ENCODE results near the gene ABCB6. TPM values are rescaled to one million over a fixed set of nuclear protein-coding genes. Genes with fewer than 3 reads are reported as not detected.

Gene ABCB6
- total RNA-seq = 22.3 and 25.8 TPM in 2 replicates

GRCh38 chr2:219218732-219219701, at the start of gene ABCB6:
ABCB6 (minus strand) TSS chr2:219218958; CDS start chr2:219218673, 285 bp downstream.

GRCh38 chr2:219253753-219254589, 35.2 kb upstream of the ABCB6 start, which contains the start of gene TUBA4A:
TUBA4A (minus strand) TSS chr2:219253918; CDS start chr2:219253858, 60 bp downstream.

GRCh38 chr2:219252900-219253752, 34.4 kb upstream of the ABCB6 start, which contains the start of gene TUBA4B:
TUBA4B (plus strand) TSS chr2:219253243; CDS start chr2:219253408, 165 bp downstream.

DNA sequence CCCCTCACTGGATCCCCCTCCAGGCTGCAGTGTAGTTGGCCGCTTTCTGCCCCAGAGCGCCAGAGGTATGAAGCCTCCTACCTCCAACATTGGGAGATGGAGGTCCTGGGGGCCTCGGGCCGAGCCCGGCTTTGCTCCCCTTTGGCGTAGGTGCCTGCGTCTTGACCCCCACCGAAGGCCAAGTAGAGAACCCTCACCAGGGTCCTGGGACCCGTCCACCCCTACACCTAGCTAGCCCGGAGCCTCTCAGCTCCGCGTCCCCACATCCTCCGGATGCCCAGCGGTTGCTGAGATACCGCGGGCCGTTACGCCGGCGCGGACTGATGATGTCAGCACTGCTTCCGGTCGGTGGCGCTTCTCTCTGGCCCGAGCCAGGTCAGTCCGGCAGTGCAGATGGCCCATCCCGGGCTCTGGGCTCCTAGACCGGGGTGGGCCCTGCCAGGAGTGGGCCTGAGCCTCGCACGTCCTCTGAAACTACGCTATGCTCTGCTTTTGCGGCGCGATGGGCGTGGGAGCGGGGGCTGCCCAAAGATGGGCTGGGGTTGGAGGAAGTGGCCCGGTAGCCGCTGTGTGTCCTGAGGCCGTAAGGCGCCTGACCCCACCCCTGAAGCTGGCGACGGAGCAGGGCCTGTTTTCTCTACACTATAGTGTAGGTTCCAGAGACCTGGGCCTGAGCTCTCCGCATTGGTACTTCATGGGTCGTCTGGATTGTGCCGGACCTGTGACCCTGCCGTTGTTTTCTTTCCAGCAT, 26.6 kb upstream of the ABCB6 start, which contains the start of the genes GLB1L and STK16:
TSS of gene GLB1L (minus strand) at position 297 of the 751 bp plus-strand sequence. CDS start 1,871 bp downstream, outside the sequence.
TSS of gene STK16 (plus strand) at position 332 of the 751 bp plus-strand sequence. CDS start 521 bp downstream, outside the sequence.

DNA sequence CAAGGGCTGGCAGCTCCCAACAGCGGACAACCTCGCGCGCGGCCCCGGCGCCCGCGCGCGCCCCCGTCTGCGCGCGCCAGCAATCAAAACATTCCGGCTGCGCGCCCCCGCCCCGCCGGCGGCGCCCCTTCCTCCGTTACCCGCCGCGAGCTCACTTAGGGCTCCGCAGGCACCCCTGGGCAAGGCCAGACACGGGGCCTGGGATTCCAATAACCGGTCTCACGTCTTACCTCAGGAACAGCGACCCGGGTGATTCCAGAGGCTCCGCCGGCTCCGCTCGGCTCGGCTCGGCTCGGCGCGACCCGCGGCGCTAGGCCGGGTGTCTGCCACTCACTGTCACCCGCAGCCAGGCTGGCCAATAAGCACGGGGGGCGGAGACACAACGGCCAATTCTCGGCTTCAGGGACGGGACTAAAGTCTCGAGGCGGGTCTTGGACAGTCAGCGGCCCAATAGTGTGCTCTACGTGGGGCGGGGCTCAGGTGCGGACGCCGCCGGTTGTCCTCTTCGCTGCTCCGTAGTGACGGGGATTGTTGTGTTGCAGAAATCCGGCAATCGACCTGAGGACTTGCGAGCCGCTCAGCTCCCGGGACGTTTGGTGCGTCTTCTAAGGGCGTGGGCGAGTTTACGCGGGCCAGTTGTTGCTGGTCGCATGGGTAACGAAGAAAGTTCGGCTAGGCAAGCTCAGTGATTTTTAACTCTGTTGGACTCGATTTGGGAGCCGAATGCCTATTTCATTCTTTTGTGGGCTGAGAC, 10.7 kb upstream of the ABCB6 start, which contains the start of the genes ANKZF1 and ATG9A:
TSS of gene ANKZF1 (plus strand) at position 502 of the 754 bp plus-strand sequence. CDS start 452 bp downstream, outside the sequence.
TSS of gene ATG9A (minus strand) at position 332 of the 754 bp plus-strand sequence. CDS start 1,612 bp downstream, outside the sequence.

GRCh38 chr2:219206328-219207133, 12.2 kb downstream of the ABCB6 start, which contains the start of gene ZFAND2B:
ZFAND2B (plus strand) TSS chr2:219206782; CDS start chr2:219206988, 206 bp downstream.

GRCh38 chr2:219177552-219178376, 41.0 kb downstream of the ABCB6 start, which contains the start of gene RETREG2:
RETREG2 (plus strand) TSS chr2:219178275; CDS start chr2:219178353, 78 bp downstream.

GRCh38 chr2:219176818-219177551, 41.8 kb downstream of the ABCB6 start, which contains the start of gene CNPPD1:
CNPPD1 (minus strand) TSS chr2:219176925; CDS start chr2:219176828, 97 bp downstream.

GRCh38 chr2:219169930-219170654, 48.7 kb downstream of the ABCB6 start, which contains the start of gene SLC23A3:
SLC23A3 (minus strand) TSS chr2:219170029; CDS start chr2:219169984, 45 bp downstream.

DNA sequence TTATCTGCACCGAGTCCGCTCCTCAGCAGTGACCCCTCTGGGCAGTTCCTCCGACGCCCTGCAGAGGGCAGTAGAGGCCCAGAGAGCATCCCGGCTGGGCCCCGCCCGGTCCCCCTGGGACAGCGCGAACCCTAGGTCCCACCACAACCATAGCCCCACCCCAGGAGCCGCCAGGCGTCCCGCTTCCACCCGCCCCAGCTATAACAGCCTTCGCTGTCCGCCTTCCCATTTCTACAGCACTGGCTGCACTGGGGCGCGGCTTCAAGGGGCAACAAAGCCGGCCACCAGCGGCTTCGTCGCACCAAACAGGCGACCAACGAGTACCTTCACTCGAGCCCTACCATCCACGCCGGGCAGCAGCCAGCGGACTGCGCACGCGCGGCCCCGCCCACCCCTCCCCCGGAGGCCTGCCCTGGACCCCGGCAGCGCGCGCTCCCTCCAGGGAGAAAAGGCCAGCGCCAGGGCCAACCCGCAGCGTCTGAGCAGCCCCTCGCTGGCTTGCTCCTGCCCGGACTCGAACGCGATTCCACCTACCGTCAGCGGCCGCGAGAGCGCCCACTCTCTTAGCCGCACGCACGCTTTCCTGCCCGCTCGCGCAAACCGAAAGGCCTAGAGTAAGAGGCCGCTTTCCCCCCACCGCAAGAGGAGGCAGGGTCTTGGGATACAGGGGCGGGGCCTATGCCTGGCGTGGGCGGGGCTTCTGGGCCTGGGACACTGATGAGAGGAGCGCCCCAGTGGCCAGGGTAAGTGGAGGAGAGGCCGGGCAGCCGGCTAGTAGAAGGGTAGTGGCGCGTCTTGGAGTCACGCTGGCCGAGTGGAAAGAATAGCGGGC, 58.4 kb downstream of the ABCB6 start, which contains the start of gene NHEJ1:
TSS of gene NHEJ1 (minus strand) at position 630 of the 832 bp plus-strand sequence. CDS start 2,453 bp downstream, outside the sequence.

